HEK293T (cell line): ENCODE data around the gene THSD8.

Source experiments
- BHLHE40 ChIP-seq: fragments of 450-650 bp; IDR thresholded peaks from 2 replicates; pipeline ENCODE4 v1.6.1; 2016; ENCODE audit warnings: mild to moderate bottlenecking, moderate library complexity, borderline replicate concordance
- ELF4 ChIP-seq: fragments of 450-650 bp; IDR thresholded peaks from 2 replicates; pipeline ENCODE4 v1.6.1; 2017; ENCODE audit warnings: antibody characterized with exemption
- FOXA1 ChIP-seq: fragments of 450-650 bp; IDR thresholded peaks from 2 replicates; pipeline ENCODE4 v1.6.1; 2016; ENCODE audit warnings: mild to moderate bottlenecking
- FOXM1 ChIP-seq: fragments of 450-650 bp; IDR thresholded peaks from 2 replicates; pipeline ENCODE4 v1.6.1; 2017; ENCODE audit warnings: mild to moderate bottlenecking, borderline replicate concordance
- PKNOX1 ChIP-seq: fragments of 450-650 bp; IDR thresholded peaks from 2 replicates; pipeline ENCODE4 v1.6.1; 2016
- SP1 ChIP-seq: fragments of 450-650 bp; IDR thresholded peaks from 2 replicates; pipeline ENCODE4 v1.6.1; 2017
- ZNF384 ChIP-seq: fragments of 450-650 bp; IDR thresholded peaks from 2 replicates; pipeline ENCODE4 v1.6.1; 2016

GRCh38 chr19:12799742-12800465, 2.0 kb upstream of the THSD8 start:
- TF ChIP-seq SP1 (no peak), FOXM1 (no peak), ELF4 (no peak), PKNOX1 (no peak), BHLHE40 (no peak), FOXA1 (no peak), ZNF384 (no peak)
